ENCODE measurements around the gene SLC36A2.
"Not testable (repeated sequence)": the region's sequence is repeated elsewhere in the genome, so short reads cannot be mapped to it uniquely, and the experiment has no call there.

SLC36A2 gene

DNA sequence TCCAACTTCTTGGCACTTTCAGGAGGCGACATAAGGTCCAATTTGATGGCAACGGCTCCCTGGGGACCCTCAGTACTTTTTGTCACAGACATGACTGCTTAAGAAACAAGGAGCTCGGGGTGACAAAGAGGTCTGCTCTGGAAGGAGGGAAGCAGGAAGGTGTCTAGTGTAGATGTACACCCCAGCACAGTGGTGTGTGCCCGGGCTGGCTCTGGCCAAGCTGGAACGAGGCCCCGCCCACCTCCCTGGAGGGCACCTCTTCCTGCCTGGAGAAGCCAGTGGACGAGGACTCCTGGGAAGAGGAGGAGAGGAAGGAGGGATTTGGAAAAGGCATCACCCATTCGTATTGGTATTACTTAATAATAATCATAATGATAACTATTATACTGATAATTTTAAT lies at the start of gene SLC36A2:
SLC36A2 (minus strand) TSS at position 191 of the 400 bp plus-strand sequence; CDS start at position 92, 99 bp downstream.
- DNase-seq (ENCODE audit: low read depth in 2 of 2): no peak

DNA sequence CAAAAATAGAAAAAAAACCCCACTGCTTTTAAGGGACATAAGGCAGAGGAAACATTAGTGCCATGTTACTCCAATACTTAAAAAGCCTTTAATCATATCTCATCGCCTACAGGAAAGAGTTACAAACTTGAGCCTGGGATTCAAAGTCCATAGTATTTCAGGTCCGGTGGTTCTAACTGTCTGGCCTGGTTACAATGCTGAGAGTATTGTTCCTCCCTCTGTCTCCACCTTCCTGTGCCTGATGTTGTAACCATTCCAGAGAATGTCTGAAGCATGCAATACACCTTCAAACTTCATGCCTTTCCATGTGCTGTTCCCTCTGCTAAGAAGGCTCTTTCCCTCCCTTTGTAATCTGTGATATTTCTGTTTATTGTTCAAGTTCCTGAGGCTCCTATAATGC lies 41.6 kb upstream of the SLC36A2 start:
- no peak for DNase-seq (ENCODE audit: low read depth in 2 of 2)

DNA sequence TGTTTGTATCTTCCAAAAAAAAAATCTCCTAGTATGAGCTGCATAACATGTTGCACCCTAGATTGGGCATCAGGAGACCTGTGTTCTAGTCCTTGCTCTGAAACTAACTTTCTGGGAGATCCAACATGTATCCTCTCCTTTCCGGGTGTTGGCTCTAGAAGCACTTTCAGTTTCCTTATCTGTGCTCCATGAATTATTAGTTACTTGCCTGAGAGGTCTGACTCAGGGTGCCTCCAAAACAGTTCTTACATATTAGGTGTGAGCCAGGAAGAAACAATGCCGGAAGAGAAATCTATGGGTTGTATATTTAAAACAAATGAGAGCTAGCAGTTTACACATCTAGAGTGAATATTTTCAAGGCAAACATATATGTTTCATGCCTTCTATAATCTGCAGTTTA lies 36.7 kb upstream of the SLC36A2 start:
- DNase-seq (ENCODE audit: low read depth in 2 of 2): no peak

DNA sequence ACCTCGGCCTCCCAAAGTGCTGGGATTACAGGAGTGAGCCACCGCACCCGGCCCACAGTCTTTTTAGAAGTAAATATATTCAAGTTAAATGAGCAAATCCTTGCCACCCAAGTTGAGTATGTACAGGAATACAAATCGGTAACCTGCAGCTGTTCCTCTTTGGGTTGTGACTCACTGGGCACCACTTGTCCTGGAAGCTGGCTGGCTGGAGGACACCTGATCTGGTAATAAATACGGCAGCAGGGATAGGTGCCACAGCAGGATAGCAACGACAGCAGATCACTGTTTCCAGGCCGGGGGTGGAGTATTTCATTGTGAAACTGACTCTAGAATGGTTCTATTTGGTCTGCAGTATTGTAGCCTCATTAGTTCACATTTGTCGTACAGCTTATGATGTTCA lies 35.7 kb upstream of the SLC36A2 start:
- DNase-seq (ENCODE audit: low read depth in 2 of 2): no peak

DNA sequence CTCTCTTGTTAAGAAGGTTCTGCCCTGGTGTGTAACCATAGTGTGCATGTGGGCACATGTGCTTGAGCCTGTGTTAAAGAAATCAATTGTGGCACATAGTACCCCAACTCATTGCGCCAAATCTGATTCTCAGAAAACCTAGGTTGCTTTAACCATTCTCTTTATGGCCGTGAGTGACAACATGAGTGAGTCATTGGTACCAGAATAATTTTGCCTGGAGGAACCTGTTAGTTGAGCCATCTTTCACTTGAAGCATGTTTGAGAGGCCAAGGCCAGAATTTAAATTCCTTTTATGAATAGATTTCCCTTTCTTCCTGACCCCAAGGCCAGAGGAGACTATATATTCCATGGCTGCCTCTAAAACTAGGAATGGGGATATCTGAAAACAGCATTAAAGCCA lies 35.2 kb upstream of the SLC36A2 start:
- DNase-seq (ENCODE audit: low read depth in 2 of 2): no peak

DNA sequence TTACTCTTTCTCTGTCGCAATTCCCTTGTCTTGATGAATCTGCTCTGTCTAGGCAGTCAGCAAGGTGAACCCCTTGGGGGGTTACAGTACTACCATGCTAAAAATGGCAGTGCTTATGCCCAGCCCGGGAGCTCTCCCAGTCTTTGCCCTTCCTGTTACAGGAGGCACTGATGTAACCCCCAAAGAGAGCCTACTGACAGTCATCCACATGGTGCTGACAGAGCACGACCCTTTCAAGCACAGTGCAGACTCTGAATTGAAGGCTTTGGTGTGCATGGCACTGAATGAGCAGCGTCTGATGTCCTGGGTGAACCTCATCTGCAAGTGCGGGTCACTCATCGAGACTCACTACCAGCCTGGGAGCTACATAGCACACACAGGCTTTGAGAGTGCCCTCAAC lies 34.5 kb upstream of the SLC36A2 start:
- DNase-seq (ENCODE audit: low read depth in 2 of 2): no peak

DNA sequence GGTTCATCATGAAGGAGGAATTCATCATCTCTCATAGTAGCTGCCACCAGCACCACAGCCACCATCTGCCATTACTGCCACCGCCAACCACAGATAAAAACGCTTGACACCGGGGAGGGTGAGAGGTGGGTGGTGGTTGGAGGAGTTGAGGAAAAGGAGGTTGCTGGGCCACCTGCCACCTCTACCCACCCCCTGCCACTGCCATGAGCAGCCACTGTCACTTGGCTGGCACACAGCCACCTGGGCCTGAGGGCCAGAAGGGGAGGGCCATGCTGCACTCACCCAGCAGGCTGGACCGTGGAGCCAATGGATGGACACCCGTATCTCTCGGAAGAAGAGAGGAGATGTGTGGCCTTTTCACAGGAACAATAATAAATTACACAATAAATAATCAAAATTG lies 31.3 kb upstream of the SLC36A2 start:
- DNase-seq (ENCODE audit: low read depth in 2 of 2): no peak

DNA sequence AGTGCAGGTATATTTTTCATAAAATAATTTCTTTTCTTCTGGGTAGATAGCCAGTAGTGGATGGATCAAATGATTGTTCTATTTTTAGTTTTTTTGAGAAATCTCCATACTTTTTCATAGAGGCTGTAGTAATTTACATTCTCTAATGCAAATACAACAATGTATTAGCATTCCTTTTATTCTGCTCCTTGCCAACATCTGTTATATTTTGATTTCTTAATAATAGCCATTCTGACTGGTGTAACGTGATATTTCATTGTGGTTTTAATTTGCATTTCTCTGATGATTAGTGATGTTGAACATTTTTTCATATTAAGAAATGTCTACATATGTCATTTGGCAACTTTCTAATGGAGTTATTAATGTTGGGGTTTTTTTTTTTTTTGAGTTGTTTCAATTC lies 27.2 kb upstream of the SLC36A2 start:
- no peak for DNase-seq (ENCODE audit: low read depth in 2 of 2)

DNA sequence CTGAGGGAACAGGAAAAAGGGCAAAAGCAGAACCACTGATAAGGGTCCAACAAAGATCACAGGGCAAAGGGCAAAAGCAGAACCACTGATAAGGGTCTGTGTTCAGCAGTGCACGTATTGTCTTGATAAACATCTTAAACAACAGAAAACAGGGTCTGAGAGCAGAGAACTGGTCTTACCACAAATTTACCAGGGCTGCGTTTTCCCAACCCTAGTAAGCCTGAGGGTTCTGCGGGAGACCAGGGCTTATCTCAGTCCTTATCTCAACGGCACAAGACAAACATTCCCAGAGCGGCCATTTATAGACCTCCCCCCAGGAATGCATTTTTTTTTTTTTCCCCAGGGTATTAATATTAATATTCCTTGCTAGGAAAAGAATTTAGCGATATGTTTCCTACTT lies 19.7 kb upstream of the SLC36A2 start:
- DNase-seq (ENCODE audit: low read depth in 2 of 2): not testable (repeated sequence)

DNA sequence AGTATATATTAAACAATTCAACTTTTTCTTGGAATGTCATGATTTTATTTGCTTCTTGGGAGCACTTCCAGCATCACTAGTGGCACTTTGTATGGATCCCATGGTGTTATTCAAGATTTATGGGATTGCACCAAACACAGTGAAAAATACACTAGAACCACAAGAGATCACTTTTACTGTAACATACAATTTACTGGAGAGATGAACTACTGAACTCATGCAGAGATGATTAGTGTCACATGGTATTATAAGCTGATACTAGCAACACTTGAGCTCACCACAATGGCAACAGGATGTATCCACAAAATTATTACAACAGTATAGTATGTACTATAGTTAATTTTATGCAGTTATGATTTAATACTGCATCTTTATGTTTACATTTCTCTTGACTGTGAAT lies 16.3 kb upstream of the SLC36A2 start:
- DNase-seq (ENCODE audit: low read depth in 2 of 2): no peak

DNA sequence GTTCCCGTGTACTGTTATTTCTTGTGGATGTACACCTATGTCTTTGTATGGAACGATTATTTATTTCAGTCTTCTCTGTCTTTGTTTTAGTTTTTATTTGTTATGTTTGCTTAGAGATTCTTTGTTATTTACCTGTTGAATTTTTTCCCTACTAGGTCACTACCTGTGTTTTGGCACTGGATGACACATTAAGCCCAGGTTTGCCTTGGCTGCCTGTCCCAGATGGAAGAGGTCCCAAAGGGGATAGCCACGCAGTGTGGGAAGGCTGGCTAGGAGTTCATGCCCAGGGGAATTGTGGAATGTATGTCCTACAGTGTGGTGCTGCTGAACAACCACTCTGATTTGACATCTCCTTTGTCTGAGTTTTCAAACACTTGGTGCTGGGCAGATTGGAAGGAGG lies 15.6 kb upstream of the SLC36A2 start:
- no peak for DNase-seq (ENCODE audit: low read depth in 2 of 2)

DNA sequence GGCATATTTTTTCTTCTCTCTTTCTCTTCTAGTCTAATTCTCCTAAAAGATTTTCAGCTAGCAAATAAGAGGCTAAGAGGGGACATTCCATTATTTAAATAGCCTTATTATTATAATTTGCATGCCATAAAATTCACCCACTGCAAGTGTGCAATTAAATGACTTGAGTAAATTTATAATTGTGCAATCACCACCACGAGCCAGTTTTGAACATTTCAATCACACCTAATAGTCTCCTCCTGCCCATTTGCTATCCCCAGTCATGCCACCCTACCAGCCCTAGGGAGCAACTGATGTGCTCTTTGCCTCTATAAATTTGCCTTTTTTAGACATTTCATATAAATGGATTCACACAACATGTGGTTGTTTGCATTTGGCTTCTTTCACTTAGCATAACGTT lies 12.0 kb upstream of the SLC36A2 start:
- DNase-seq (ENCODE audit: low read depth in 2 of 2): no peak

DNA sequence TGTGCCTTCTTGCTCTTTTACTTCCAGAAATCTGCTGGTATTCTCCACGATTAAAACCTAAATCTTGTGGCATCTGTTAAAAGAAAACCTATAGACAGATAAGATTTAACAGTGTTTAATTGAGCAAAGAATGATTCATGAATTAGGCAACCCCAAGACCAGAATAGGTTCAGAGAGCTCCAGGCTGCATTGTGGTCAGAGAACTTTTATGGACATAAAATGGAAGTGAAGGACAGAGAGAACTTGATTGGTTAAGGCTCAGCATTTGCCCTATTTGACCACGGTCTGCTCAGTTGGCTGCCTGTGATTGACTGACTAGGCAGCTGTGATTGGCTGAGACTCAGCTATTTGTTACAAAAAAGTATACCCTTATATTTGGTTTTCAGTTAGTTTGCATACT lies 10.4 kb upstream of the SLC36A2 start:
- DNase-seq (ENCODE audit: low read depth in 2 of 2): no peak

DNA sequence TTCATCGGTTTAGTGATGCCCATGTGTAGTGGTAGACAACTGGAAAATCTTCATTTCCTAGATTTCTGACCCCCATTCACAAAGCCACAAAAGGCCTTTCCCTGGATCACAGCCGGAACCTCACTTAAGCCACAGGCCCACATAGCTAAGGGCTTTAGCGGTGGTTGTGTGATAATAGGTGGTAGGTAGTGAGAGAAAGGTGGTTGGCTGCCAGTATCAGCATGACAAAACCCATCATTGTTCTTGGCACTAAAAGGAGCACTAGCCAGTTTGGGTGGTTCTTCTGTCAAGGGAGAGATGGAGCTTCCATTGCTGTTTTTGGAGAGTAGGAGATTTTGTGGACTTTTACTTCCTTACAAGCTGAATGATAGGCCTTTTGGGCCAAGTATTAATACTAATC lies 9.7 kb upstream of the SLC36A2 start:
- no peak for DNase-seq (ENCODE audit: low read depth in 2 of 2)

DNA sequence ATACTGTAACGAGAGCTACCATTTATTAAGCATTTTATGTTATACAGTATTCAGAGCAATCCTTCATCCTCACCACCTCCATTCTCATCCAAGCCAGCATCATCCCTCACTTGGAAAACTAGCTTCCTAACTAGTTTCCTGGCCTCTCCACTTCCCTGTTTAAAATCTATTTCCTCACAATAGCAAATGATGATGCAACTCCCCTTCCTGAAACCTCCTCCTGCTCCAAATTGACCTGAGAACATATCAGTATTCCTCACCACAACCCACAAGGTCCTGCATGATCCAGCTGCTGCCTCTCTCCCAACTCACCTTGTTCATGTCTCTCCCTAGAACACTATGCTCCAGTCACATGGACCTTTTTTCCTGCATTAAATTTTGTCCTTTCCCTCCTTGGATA lies 4.3 kb upstream of the SLC36A2 start:
- no peak for DNase-seq (ENCODE audit: low read depth in 2 of 2)

DNA sequence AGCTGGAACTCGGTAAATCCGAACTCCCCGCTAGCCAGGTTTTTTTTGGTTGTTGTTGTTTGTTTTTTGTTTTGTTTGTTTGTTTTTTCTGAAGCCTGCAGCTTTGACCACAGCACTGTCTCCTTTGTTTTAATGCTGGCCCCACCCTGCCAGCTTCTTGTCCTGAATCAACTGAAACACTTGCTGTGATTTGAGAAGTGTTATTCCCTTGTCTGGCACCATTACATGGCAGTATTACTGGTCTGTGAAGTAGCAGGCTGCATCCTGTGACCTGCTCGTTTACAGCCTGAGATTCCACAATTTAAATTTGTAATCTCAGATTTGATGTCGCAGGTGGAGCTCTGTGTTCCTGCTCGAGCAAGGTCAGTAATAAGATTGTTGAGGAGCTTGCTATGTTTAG lies 1.4 kb upstream of the SLC36A2 start:
- no peak for DNase-seq (ENCODE audit: low read depth in 2 of 2)

DNA sequence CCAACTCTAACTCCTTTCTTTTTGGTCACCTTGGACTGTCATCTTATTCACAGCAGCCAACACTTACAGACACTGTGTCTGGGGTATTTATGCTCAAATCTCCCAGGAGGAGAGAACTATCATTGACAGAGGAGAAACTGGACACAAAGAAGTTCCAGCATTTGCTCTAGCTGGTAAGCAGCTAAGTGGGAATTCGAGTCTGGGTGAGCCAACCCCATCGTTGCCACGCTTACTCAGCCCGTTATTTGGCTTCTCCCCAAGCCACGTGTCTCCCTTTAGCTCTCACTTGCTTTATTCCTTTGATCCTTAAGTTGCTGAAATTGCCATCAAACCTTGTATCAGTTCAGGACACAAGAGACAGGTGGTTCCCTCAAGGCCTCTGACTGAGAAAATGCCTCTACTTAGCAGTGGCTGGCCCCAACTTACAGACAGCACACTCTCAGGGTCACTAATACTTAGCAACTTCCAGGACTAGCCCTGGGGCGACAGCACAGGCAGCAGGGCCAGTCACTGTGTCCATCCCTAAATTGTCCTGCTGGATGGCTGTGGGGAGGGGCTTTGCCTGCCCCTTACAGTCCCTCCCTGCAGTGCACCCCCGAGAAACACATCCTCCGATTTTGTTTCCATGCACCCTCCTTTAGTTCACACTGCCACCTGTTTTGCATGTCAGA lies 1.4 kb downstream of the SLC36A2 start:
- DNase-seq (ENCODE audit: low read depth in 2 of 2): no peak

DNA sequence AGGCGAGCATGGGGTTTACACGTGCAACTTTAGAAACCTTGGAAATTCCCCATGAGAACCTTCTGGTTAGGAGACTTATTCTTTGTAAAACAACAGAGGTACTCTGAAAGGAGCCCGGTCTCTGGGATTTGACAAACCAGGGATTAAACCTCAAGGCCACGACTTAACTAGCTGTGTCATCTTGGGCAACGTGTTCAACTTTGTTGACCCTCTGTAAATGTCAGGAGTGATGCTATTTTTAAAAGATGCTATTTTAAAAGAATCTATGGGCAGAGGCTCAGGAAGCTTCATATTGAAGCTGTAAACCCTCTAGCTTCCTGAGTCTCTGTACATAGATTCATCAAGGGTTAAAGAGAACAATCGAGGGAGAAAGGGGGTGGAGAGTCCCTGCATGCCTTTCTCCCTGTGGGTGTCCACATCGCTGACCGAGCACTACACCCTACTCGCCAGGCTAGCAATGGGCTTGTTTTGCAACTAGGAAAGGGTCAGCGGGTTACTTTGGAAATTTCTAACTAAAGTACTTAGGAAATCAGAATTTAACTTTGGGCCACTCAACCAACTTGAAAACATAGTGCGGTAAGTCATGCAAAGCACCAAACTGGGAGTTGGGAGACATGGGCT lies 2.1 kb downstream of the SLC36A2 start:
- no peak for DNase-seq (ENCODE audit: low read depth in 2 of 2)

DNA sequence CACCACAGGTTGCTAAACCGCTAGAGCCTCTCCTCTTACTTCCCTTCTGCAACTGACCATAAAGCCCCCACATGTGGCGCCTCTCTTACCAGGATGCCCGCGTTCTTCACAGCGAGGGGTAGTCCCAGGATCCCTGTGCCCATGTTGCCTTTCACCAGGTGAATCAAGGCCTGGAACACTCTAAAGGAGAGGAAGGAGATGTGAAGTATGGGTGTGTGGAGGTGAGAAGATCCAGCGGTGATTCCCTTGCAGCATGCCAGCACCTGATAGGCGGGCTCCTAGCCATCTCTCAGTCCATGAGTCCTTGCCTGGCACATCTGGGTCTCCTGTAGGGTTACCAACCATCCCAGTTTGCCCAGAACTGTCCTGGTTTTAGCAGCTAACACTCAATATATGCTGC lies 3.3 kb downstream of the SLC36A2 start:
- DNase-seq (ENCODE audit: low read depth in 2 of 2): no peak

DNA sequence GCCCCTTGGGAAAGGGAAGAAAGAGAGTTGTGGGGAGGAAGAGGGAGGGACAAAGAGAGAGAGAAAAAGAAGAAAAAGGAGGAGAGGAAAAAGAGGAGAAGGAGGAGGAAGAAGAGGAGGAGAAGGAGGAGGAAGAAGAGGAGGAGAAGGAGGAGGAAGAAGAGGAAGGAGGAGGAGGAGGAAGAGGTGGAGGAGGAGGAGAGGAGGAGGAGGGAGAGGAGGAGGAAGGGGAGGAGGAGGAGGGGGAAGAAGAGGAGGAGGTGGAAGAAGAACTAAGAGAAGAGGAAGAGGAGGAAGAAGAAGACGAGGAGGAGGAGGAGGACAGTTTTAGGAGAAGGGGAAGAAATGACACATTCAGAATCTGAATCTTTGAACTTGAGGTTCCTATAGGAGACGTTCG lies 7.4 kb downstream of the SLC36A2 start:
- DNase-seq (ENCODE audit: low read depth in 2 of 2): no peak

DNA sequence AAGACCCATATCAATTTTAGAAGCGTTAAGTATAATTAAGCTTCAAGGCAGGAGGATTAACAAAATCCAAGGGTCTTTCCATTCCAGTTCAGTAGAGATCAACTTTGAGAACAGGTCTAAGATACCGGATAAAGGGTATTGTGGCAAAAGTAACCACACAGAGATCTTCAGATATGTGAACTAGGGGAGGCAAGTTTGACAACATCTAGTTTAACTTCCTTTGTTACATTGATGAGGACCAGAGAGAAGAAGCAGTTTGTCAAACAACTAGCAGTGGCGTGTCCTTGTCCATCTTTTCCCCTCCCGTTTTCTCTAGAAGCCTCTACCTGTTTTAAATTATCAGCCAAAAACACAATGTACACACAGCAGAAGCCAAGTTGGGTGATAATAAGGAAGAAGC lies 8.6 kb downstream of the SLC36A2 start:
- no peak for DNase-seq (ENCODE audit: low read depth in 2 of 2)

DNA sequence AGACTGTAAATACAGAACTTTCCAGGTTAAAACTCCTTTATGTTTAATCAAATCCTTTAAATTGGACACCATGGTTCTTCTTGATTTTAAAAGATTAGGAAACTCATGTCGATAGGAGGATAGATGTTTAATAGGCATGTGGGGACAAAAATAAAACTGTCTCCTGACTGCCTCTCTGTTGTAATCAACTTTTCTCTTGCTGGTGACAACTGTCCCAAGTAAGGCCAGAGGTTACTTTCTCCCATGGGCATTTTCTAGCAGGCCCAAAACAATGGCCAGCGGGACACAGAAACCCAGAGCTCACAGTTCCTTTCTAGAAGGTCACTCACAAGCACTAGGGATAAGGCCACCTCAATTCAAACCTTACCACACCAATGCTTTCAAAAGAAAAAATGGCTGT lies 14.5 kb downstream of the SLC36A2 start:
- no peak for DNase-seq (ENCODE audit: low read depth in 2 of 2)

DNA sequence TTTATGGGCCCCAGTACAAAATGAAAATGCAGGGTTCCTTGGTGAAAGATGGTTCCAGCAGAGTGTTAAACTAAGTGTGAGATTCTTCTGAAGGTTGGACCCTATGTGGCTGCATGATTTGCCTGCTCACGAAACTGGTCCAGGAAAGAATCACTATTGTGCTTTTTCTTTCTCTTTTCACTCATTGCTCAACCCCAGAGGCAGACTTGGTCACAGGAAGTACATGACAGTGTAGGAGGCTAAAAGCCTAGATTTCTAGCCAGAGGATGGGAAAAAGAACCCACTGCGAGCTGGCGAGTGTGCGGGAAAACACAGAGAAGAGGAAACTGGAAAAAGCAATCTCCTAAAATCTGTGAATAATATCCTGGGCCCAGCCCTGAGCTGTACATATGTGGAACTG lies 18.6 kb downstream of the SLC36A2 start:
- no peak for DNase-seq (ENCODE audit: low read depth in 2 of 2)

DNA sequence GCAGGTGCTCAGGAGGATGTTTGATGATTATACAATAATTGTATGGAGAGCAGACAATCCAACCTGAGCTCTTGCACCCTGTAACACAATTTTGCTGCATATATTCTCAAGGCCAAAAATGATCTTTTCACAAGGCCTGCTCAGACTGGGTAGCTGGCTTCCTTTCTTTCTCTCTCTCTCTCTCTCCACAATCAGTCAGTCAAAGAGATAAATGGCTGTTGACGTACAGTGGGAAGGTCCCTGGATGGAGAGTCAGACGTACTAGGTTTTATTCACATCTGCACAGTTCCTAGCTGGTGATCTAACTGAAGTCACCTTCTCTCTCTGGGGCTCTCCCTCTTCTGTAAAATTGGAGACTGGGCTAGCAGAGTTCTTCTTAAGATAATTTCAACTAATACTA lies 19.8 kb downstream of the SLC36A2 start:
- no peak for DNase-seq (ENCODE audit: low read depth in 2 of 2)

All from stimulated activated CD4-positive, alpha-beta T cell treated with anti-CD3 and anti-CD28 coated beads, Interleukin-1b, Interleukin-23, amount 100 ng/mL, for 1 hour (primary cell).